ENCODE results near the gene COA1. TPM values are rescaled to one million over a fixed set of nuclear protein-coding genes. Genes with fewer than 3 reads are reported as not detected.

COA1 gene
- total RNA-seq, 1 donor: 35.0 TPM

GRCh38 chr7:43658718-43659548 lies 70.4 kb downstream of the COA1 start:
- no peak for DNase-seq (ENCODE audit: low read depth in 2 of 3, low spot score in 2 of 3)

- no peak for DNase-seq (ENCODE audit: low read depth in 2 of 3, low spot score in 2 of 3)
These were observed 72.3 kb downstream of the COA1 start for GRCh38 chr7:43656997-43657396.

- DNase-seq (ENCODE audit: low read depth in 2 of 3, low spot score in 2 of 3): no peak
These were observed 73.7 kb downstream of the COA1 start for GRCh38 chr7:43655584-43655983.

GRCh38 chr7:43653891-43654504 lies 75.3 kb downstream of the COA1 start:
- DNase-seq (ENCODE audit: low read depth in 2 of 3, low spot score in 2 of 3): no peak

GRCh38 chr7:43653466-43653865 lies 75.9 kb downstream of the COA1 start:
- no peak for DNase-seq (ENCODE audit: low read depth in 2 of 3, low spot score in 2 of 3)

- DNase-seq (ENCODE audit: low read depth in 2 of 3, low spot score in 2 of 3): no peak
These were observed 77.0 kb downstream of the COA1 start for GRCh38 chr7:43652364-43652763.

GRCh38 chr7:43650457-43651052 lies 78.8 kb downstream of the COA1 start:
- no peak for DNase-seq (ENCODE audit: low read depth in 2 of 3, low spot score in 2 of 3)

- DNase-seq (ENCODE audit: low read depth in 2 of 3, low spot score in 2 of 3): peak; percentile 49 to 62 (median 52)
These were observed 79.5 kb downstream of the COA1 start for GRCh38 chr7:43649755-43650274.

- peak; percentile 72 to 82 (median 80) for DNase-seq (ENCODE audit: low read depth in 2 of 3, low spot score in 2 of 3)
These were observed 80.6 kb downstream of the COA1 start for GRCh38 chr7:43648473-43649406.

GRCh38 chr7:43647673-43648472 lies 81.5 kb downstream of the COA1 start:
- DNase-seq (ENCODE audit: low read depth in 2 of 3, low spot score in 2 of 3): peak in 2 of 3 donors; percentile 70

- DNase-seq (ENCODE audit: low read depth in 2 of 3, low spot score in 2 of 3): no peak
These were observed 82.0 kb downstream of the COA1 start for GRCh38 chr7:43647339-43647672.

- DNase-seq (ENCODE audit: low read depth in 2 of 3, low spot score in 2 of 3): no peak
These were observed 82.6 kb downstream of the COA1 start for GRCh38 chr7:43646603-43647338.

- no peak for DNase-seq (ENCODE audit: low read depth in 2 of 3, low spot score in 2 of 3)
These were observed 83.6 kb downstream of the COA1 start for GRCh38 chr7:43645699-43646226.

- DNase-seq (ENCODE audit: low read depth in 2 of 3, low spot score in 2 of 3): no peak
These were observed 85.5 kb downstream of the COA1 start for GRCh38 chr7:43643846-43644245.

GRCh38 chr7:43642897-43643630 lies 86.3 kb downstream of the COA1 start:
- DNase-seq (ENCODE audit: low read depth in 2 of 3, low spot score in 2 of 3): no peak

GRCh38 chr7:43640679-43641078 lies 88.6 kb downstream of the COA1 start:
- no peak for DNase-seq (ENCODE audit: low read depth in 2 of 3, low spot score in 2 of 3)

- DNase-seq (ENCODE audit: low read depth in 2 of 3, low spot score in 2 of 3): no peak
These were observed 89.3 kb downstream of the COA1 start for GRCh38 chr7:43639858-43640491.

Data from hematopoietic multipotent progenitor cell (in vitro differentiated cells).